DND-41 (cell line): Measurements from ENCODE around the gene DENND1A.

Experiments used
- ATAC-seq: fragments of 200-7000 bp; cut with Tn5 transposase; 3 replicates; pipeline ENCODE4 v1.9.1; 2021; ENCODE audit warnings: low read depth; ENCODE audit not compliant: insufficient read depth
- DNase-seq: peaks from one replicate; pipeline ENCODE4 v3.0.0-alpha.2; 2020
- H2AFZ ChIP-seq: 2 replicates; pipeline ENCODE4 v1.6.0; 2012; ENCODE audit warnings: low read depth, low read length
- H3K27ac ChIP-seq: 2 replicates; pipeline ENCODE4 v1.5.1; 2012; ENCODE audit warnings: low read length, inconsistent platforms
- H3K27me3 ChIP-seq: fragments of 200-600 bp; sonication (generic); 2 replicates; pipeline ENCODE4 v1.6.0; 2012; ENCODE audit warnings: low read length, mild to moderate bottlenecking, inconsistent platforms; ENCODE audit not compliant: insufficient read depth, poor library complexity
- H3K36me3 ChIP-seq: 2 replicates; pipeline ENCODE4 v1.5.1; 2012; ENCODE audit warnings: low read length, inconsistent platforms; ENCODE audit not compliant: insufficient read depth
- H3K4me1 ChIP-seq: 2 replicates; pipeline ENCODE4 v1.5.1; 2012; ENCODE audit warnings: mild to moderate bottlenecking, low read length; ENCODE audit not compliant: insufficient read depth
- H3K4me2 ChIP-seq: 2 replicates; pipeline ENCODE4 v1.6.0; 2012; ENCODE audit warnings: mild to moderate bottlenecking, moderate library complexity, low read length, inconsistent platforms; ENCODE audit not compliant: insufficient read depth
- H3K4me3 ChIP-seq, 2 experiments: fragments of 200-600 bp in 1 of 2; shearing (Covaris generic) in 1 of 2; 2 replicates each; pipeline ENCODE4 v1.5.1; 2012 to 2016; ENCODE audit warnings: inconsistent platforms in 2 of 2, low read length in 2 of 2, mild to moderate bottlenecking in 2 of 2, low read depth in 1 of 2, moderate library complexity in 1 of 2
- H3K79me2 ChIP-seq: 2 replicates; pipeline ENCODE4 v1.6.0; 2012; ENCODE audit warnings: low read length, inconsistent platforms; ENCODE audit not compliant: insufficient read depth
- H3K9ac ChIP-seq: 2 replicates; pipeline ENCODE4 v1.6.0; 2012; ENCODE audit warnings: low read depth, mild to moderate bottlenecking, inconsistent platforms, low read length, moderate library complexity
- H3K9me3 ChIP-seq: 2 replicates; pipeline ENCODE4 v1.5.1; 2012; ENCODE audit warnings: low read length, moderate library complexity, mild to moderate bottlenecking, inconsistent platforms; ENCODE audit not compliant: insufficient read depth, severe bottlenecking
- H4K20me1 ChIP-seq: 2 replicates; pipeline ENCODE4 v1.6.0; 2012; ENCODE audit warnings: low read length; ENCODE audit not compliant: insufficient read depth
- CTCF ChIP-seq: IDR thresholded peaks from 2 replicates; pipeline ENCODE4 v1.5.1; 2012; ENCODE audit warnings: borderline replicate concordance, low read length, moderate library complexity, mild to moderate bottlenecking; ENCODE audit not compliant: poor library complexity, severe bottlenecking; ENCODE audit errors: extremely low read depth
- EZH2 ChIP-seq: IDR thresholded peaks from 3 replicates; pipeline ENCODE4 v1.6.1; 2012; ENCODE audit warnings: borderline replicate concordance, low read depth, mild to moderate bottlenecking, moderate library complexity, low read length, inconsistent platforms; ENCODE audit not compliant: severe bottlenecking

The DENND1A gene

DNA sequence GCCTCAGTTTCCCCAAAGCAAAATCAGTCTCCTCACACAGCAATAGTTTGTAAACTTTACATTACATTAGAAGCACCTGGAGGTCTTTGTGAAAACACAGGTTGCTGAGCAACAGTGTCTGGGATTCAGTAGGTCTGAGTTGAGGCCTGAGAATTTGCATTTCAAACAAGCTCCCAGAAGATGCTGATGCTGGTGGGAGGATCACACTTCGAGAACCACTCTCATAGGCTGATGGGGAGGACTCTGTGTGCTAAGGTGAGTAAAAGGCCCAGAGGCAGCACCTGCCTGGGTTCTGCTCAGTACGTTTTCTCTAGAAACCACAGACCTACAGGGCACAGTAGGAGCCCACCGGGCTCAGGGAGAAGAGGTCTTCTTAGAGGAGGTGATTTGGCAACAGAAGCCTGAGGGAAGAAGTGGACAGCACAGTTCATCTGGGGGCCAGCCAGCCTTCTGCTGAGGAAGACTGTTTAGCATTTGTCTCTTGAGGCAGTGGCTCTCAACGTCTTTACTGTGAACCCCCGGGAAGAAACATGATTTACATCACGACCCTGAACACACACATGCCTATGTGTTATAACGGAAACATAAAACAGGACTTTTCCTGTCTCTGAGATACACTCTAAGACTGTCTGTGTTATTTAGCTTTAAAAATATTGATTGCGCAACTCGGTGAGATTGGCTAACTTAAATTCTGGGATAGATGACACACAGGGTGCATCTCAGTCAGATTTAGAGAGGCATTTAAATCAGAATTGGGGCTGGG is 24.8 kb upstream of the DENND1A start:
- TF ChIP-seq EZH2 (no peak), CTCF (no peak)
- DNase-seq (no peak), ATAC-seq (no peak)
- H3K27ac ChIP-seq = no peak overlapping the region
- H3K4me1 ChIP-seq = no peaks in the 10 kb centered on the region
- no peak overlapping the region for H3K4me3 ChIP-seq
- no peak overlapping the region for H3K4me2 ChIP-seq
- no peaks in the 10 kb centered on the region for H3K36me3 ChIP-seq
- H3K9me3 ChIP-seq = no peaks in the 10 kb centered on the region
- H3K9ac ChIP-seq = no peak overlapping the region
- no peaks in the 10 kb centered on the region for H3K79me2 ChIP-seq
- no peaks in the 10 kb centered on the region for H3K27me3 ChIP-seq
- no peaks in the 10 kb centered on the region for H4K20me1 ChIP-seq
- no peak overlapping the region for H2AFZ ChIP-seq

DNA sequence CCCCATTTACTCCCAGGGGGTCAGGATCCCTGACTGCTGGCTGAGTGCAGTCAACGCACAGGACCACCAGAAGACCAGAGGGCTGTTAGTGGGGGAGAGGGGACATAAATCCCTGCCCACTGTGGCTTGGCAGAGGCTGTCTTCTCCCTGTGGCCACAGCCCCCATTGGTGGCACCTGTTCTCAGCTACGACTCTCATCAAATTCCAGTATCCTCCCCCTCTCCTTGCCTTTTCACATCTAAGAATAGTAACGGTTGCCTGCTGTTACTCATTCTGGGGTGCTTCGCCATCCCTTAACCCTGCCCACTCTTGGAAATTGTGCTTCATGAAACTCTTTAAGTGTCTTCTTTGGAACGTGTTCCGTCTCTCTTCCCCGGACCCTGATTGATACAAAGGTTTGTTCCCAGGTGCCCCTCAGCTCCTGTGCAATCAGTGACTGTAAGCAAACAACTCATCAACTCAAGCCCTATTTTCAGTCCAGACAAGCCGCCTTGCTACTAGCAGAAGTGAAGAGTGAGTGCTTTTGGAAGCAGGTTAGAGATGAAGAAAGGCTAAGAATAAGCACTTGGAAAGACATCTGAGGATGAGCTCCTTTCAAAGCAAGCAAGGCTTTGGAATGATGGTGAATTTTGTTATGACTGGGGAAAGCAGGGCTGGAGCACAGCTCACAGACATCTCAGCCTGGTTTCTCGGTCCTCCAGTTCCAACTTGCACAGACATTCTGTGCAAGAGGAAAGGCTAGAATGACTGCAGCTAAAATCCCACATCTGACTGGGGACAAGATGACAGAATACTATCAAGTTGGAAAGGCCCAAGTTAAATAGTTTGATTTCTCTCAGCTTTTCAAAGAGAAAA is 22.9 kb upstream of the DENND1A start:
- no peak overlapping the region for H3K9ac ChIP-seq
- H3K4me3 ChIP-seq = no peak overlapping the region
- no peaks in the 10 kb centered on the region for H3K36me3 ChIP-seq
- no peaks in the 10 kb centered on the region for H3K4me1 ChIP-seq
- no peak overlapping the region for H3K27ac ChIP-seq
- no peaks in the 10 kb centered on the region for H3K79me2 ChIP-seq
- no peak for ATAC-seq
- H3K4me2 ChIP-seq = no peak overlapping the region
- DNase-seq = no peak
- TF ChIP-seq CTCF (no peak), EZH2 (no peak)
- no peak overlapping the region for H2AFZ ChIP-seq
- H4K20me1 ChIP-seq = no peaks in the 10 kb centered on the region
- H3K27me3 ChIP-seq = no peaks in the 10 kb centered on the region
- H3K9me3 ChIP-seq = no peaks in the 10 kb centered on the region

DNA sequence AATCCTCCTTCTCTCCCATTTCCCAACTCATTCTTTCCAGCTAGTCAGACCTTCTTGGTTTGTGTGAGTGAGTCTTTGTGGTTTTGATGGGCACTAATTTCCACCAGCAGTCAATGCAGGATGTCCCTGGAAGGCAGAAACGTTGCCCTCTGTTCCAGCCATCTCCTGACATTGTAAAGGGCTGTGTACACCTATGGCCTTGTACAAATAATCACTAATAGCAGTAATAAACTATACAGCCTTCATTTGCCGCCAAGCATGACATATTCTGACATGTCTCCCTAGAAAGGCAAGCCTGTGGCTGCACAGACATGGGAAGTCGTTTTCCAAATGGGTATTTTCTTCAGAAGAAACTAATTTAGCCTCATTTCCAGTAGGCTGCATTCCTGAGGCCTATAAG is 18.4 kb upstream of the DENND1A start:
- no peaks in the 10 kb centered on the region for H3K79me2 ChIP-seq
- no peaks in the 10 kb centered on the region for H3K4me1 ChIP-seq
- H3K4me2 ChIP-seq = no peak overlapping the region
- H2AFZ ChIP-seq = no peak overlapping the region
- H3K9ac ChIP-seq = no peak overlapping the region
- H3K9me3 ChIP-seq = no peaks in the 10 kb centered on the region
- DNase-seq = no peak
- H4K20me1 ChIP-seq = no peaks in the 10 kb centered on the region
- no peak for ATAC-seq
- H3K27ac ChIP-seq = no peak overlapping the region
- no peaks in the 10 kb centered on the region for H3K27me3 ChIP-seq
- no peak overlapping the region for H3K4me3 ChIP-seq
- no peaks in the 10 kb centered on the region for H3K36me3 ChIP-seq
- no peak for TF ChIP-seq CTCF
- no peak for TF ChIP-seq EZH2
